NCI-H2171 (cell line): Measurements from ENCODE around the gene PIF1.
A peak's percentile ranks its signal among the peaks of the same experiment; 100 is the strongest.

Source experiments
- DNase-seq: peaks from one replicate; lab custom pipeline; 2025; lab: John Stamatoyannopoulos, UW

The PIF1 gene, protein sequence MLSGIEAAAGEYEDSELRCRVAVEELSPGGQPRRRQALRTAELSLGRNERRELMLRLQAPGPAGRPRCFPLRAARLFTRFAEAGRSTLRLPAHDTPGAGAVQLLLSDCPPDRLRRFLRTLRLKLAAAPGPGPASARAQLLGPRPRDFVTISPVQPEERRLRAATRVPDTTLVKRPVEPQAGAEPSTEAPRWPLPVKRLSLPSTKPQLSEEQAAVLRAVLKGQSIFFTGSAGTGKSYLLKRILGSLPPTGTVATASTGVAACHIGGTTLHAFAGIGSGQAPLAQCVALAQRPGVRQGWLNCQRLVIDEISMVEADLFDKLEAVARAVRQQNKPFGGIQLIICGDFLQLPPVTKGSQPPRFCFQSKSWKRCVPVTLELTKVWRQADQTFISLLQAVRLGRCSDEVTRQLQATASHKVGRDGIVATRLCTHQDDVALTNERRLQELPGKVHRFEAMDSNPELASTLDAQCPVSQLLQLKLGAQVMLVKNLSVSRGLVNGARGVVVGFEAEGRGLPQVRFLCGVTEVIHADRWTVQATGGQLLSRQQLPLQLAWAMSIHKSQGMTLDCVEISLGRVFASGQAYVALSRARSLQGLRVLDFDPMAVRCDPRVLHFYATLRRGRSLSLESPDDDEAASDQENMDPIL

DNA sequence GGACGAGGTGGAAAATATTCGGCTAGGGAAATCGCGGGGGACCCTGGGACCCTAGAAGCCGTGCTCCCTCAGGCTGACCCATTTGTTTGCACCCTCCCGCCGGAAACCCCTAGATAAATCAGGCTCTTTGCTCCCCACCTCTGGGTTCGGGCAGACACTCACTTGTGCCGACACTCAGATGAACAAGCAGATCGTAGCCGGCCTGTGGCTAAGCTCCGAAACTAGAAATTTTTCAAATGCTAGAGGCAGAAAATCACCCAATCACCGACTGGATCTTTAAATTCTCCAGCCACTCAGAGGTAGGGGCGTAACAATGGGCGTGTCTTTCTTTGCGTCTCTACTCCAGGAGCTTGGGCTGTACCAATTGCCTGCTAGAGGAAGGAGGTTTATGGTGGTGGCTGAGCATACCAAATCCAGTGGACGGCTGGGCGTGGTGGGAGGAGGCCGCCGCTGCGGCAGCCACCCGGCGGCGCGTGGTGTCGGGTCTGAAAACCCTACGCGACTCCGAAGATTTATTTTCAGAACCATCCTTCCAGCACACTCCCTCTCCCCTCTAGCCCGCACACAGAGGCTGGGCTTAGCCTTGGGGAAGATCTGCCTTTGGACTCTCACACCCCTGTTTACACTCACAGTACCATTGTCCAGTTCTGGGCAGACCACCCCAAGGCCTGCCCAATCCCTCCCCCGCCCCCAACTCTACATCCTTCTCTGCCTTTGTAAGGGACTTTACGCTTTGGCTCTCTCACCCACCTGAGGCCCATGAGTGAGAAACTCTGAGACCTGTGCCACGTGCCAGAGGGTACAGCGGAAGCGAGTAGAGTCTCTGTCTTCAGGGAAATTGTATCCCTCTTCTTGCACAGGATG lies at the start of gene PIF1:
Gene PIF1, minus strand, starts transcription at position 217 of the 864 bp plus-strand sequence. CDS start 1,312 bp downstream, outside the sequence.
- peak; percentile 96 for DNase-seq

DNA sequence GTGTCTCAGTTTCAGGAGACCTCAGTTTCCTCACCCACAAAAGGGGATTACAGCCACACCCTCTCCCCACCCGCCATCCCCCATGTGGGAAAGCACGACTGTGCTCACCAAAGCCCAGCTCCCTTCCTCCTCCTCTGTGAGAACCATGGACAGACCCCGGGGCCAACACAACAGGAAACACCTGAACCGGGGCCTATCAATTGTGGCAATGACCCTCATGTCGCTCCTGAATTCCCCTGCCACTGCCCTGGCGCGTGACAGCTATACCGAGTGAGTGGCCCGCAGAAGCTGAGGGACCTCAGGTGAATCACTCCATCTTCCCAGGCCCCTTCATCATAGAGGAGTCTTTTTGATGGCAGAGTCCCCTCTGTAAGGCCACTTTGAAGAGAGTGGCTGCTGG lies 44.9 kb upstream of the PIF1 start:
- DNase-seq: no peak

DNA sequence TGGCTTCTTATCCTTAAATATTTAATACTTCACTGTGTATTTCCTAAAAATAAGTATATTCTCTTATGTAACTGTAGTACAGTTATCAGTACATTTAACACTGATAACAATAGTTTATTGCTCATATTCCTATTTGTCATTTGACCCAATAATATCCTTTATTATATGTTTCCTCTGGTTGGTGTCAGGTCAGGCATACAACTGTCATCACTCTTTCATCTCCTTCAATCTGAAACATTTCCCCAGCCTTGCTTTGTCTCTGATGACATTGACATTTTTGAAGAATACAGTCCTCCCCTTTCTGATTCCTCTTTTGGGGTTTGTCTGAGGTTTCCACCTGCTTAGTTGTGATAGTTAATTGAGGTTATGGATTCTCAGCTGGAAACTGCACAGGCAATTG lies 44.1 kb upstream of the PIF1 start:
- DNase-seq: no peak

DNA sequence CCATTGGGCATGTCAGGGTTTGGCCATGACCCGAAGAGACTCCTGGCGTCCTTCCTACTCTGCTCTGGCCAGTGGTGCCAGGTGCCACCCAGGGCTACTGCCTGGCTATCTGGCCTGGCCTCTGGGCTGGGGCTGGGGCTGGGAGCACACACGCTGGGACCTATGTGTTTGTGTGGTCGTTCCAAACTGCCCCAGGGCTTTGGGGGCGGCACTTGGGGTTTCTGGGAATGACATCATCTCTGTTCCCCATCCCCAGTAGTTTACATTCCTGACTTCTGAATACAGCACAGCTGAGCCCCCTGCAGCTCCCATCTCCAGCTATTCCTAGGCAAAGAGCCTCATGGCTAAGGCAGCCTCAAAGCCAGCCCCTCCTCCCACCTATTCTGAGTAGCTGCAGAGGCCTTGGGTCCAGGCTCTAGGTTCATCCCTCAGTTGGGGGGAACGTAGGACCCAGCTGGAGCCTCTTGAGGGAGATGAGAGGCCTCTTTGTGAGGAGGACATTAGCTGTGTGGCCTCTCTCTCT lies 40.6 kb upstream of the PIF1 start:
- DNase-seq: no peak

DNA sequence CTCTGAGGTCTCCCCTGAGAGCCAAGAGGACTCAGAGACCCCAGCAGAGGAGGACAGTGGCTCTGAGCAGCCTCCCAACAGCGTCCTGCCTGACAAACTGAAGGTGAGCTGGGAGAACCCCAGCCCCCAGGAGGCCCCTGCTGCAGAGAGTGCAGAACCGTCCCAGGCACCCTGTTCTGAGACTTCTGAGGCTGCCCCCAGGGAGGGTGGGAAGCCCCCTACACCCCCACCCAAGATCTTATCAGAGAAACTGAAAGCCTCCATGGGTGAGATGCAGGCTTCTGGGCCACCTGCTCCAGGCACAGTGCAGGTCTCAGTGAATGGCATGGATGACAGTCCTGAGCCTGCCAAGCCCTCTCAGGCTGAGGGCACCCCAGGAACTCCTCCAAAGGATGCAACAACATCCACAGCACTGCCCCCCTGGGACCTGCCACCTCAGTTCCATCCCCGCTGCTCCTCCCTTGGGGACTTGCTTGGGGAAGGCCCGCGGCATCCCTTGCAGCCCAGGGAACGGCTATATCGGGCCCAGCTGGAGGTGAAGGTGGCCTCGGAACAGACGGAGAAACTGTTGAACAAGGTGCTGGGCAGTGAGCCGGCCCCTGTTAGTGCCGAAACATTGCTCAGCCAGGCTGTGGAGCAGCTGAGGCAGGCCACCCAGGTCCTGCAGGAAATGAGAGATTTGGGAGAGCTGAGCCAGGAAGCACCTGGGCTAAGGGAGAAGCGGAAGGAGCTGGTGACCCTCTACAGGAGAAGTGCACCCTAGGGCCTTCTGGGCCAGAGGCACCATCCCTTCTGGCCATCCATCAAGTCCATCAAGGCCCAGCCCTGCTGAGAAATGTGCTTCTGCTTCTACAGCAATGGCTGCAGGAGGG lies 39.9 kb upstream of the PIF1 start:
- DNase-seq: no peak

DNA sequence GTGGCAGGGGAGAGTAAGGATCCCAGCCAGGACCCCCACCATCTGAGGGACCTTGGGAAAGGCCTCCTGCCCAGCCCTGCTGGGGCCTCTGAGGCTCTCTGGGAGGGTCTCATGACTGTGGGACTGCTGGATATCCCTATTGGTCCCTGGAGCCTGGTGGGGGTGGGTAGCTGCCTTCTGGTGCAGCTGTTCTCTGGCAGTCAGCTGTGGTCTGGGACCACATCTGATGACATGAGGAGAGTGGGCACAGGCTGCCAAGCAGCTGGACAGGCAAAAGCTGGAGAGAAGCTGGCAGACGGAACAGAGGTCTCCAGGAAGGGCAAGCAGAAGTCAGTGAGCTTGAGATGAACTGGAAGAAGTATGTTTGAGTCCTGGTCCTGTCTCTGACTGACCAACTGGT lies 38.6 kb upstream of the PIF1 start:
- no peak for DNase-seq

DNA sequence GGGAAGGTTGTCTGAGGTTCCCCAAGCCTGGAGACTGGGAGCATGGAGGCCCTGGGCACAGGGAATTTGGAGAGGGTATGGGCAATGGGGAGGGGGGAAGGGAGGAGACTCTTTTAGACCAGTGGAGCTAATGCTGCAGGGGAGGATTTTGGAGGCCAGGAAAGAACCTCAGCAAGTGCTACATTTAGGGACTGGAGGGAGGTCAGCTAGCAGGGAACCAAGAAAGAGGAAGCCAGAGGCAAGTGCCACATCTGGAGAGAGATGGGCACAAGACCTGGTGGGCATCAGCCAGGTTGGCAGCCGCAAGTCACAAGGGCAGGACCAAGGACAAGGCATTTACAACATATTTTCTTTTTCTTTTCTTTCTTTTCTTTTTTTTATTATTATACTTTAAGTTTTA lies 37.0 kb upstream of the PIF1 start:
- DNase-seq: no peak

DNA sequence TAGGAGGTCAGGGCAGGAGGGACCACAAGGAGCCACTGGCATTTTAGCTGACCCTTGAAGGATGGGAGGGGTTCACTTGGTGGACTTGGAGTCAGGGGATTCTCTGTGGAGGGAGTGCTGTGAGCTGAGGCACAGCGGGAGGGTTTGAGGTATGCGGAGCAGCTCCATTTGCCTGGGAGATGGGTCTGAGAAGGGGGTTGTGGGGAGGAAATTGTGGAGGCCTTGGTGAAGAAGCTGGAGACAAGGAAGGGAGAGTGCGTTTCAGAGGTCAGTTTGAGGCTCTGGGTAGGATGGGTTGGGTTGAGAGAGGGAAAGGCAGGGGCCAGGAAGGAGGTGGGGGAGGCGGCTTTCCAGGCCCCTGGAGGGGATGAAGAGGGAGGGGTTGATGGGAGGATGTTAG lies 36.5 kb upstream of the PIF1 start:
- DNase-seq: no peak

DNA sequence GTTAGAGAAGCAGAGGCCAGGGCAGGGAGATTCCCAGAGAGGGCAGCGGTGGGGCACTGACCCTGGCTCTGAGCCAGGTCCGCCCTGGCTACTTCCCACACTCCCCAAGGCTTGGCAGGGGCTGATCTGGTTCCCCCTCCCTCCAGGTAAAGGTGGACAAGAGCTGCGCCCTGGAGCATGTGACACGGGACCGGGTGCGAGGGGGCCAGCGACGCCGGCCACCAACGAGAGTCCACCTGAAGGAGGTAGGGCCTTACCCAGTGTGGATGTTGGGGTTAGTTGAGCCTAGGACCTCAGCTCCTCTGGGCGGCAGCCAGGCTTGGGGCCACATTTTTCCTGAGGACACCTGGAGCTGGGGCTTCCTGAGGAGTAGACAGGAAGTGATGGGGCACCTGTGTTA lies 35.9 kb upstream of the PIF1 start:
- DNase-seq: no peak

DNA sequence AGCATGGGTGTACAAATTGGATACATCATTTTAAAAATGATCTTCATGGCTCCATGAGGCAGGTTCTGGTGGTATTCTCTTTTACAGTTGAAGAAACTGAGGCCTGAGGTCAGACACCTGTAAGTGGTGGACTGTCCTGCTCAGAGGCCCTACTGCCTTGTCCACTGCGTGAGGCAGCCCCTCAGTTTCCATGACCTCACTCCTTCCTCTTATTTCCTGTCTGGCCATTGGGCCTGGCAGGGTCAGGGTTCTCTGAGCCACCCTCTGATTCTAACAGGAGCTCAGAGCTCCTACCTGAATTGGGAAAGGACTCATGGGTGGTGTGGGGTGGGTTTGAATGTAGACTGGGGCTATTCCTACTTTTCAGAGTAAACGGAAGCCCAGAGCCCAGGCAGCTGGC lies 33.8 kb upstream of the PIF1 start:
- no peak for DNase-seq

DNA sequence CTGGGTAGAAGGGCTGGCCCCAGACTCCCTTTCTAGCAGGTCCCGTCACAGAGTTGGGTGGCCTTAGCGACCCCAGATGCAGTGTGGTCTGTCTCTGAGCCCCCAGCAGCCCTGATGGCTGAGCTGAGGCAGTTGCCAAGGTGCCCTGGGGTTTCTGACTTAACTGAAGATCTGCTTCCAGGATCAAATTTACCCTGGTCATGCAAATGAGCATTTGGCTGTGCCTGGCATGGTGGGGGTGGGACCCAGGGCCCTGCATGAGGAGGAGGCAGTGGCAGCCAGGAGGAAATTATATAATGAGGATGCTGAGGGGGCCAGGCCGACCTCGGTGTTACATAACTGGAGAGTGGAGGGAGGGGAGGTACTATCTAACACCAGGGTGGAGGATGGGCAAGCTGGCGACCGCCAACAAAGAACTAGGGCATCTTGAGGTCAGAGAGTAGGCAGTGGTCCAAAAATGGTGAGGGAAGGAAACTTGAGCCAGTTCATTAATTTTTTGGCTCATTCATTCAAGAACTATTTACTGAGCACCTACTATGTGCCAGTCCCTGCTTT lies 32.7 kb upstream of the PIF1 start:
- peak; percentile 39 for DNase-seq

DNA sequence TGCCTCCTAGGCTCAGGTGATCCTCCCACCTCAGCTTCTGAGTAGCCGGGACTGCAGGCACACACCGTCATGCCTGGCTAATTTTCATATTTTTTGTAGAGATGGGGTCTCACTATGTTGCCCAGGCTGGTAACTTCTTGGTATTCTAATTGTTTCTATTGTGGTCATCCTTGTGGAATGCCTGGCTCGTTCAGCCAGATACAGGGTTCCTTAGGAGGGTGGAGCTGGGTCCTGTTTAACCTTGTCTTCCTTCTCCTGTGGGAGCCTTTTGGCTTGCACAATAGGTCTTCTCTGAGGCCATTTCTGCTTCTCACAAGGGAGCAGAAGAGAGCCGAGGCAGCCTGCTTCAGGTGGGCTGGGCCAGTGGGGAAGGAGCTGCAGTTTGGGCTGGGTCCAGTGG lies 32.0 kb upstream of the PIF1 start:
- DNase-seq: no peak

DNA sequence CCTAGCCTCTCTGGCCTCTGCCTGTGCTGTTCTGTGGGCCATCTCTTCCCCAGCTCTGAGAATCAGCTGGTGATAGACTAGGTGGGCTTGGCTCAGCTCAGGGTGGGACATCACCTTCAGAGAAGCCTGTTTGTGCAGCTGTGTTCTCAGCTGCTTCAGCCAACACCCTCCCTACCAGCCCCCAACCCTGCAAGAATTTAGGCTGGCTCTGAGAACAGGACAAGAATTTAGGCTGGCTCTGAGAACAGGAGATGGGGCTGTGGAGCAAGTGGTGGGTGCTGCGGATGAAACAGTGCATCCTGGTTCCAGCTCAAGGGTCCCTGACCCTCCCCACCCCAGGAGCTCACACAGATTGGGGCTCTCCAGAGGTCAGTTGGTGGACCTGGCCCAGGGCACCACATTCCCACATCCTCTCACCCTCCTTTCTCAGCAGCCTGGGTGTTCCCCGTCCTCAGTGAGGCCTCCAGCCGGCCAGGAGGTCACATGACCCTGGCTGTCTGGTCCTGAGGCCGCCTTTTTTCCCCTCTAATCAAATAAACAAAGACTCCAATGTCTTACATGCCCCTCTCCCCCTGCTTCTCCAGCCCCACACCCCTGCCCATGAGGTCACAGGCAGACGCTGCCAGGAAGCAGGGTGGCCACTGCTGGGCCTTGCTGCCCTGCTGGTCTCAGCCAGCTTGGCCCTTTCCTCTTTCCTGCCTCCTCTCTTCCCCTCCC lies 31.1 kb upstream of the PIF1 start:
- no peak for DNase-seq

DNA sequence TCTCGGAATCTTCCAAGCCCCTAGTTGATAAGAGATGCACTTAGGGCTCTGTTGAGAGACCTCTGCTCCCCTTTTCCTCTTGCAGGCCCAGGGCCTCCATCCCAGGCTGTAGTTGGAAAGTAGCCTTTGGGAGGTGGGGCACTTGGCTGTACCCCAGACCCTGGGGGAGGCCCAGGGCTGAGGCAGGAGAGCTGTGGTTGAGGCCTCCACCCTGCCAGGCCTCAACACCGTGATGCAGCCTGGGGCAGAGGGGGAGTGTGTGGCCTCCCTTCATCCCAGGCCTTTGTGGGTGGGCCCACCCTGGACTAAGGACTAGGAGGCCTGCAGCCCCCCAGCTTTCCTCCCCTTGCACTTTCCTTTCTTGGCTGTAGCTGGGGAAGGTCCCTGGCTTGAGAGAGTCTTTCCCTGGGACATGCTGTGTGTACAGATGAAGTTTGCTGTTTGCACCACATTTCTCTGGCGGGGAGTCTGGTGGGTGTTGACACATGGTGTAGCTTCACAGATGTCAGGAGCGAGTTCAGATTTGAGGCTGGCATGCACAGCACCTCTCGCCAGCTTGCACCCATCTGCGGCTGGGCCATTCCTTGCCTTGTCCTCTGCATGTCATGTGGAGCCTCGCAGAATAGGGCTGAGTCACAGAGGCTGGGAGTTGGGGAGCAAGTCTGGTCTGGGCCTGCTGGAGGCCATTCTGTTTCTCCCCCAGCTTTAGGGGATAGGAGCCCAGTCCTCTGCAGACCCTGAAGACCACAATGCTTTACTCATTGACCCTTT lies 29.9 kb upstream of the PIF1 start:
- DNase-seq: peak; percentile 53

DNA sequence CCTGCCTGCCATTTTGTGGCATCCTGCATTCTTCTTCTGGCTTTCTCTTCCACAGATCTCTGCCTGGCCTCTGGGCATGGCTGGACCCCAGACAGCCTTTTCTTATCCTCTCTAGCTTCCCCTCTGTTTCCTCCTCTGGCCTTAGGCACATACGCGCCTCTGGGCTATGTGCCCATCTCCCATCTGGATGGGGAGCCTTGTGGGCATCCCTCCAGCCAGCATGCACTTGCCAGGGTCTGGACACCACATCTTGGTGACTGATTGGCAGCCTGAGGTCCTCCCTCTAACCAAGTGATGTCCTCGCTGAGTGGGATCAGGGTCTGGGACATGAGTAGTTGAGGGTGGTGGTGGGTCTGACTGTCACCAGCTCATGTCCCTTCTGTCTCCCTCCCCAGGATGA lies 29.1 kb upstream of the PIF1 start:
- DNase-seq: no peak

DNA sequence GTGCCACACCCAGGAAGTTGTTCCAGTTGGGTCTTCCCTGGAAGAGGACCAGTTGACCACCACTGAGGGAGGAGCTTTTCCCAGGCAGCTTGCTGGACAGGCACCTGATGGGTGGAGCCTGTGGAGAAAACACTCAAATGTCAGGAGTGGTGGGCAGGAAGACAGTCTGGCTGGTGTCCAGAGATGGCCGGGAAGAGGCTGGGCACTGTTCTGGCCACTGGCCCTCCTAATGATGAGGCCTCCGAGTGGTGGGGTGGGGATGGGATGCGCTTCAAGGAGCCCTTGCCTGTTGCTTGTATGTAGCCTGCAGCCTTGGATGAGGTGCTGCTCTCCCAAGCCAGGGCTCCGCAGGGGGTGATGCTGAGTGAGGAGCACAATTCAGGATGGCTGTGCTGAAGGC lies 28.6 kb upstream of the PIF1 start:
- DNase-seq: no peak

DNA sequence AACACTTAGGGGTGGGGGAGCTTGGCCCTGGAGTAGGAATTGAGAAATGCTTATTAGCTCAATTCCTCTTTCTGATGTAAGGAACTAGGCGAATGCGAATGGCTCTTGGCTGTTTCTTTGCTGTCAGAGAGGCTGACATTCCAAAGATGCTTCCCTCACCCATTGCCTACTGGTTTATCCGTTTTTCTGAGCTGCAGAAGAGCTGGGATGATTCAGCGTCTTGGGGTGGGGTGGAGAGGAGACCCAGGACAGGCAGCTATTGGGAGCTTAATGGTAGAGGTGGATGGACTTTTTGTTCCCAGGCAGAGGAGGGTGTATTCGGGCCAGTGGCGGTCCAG lies 26.0 kb upstream of the PIF1 start:
- no peak for DNase-seq

DNA sequence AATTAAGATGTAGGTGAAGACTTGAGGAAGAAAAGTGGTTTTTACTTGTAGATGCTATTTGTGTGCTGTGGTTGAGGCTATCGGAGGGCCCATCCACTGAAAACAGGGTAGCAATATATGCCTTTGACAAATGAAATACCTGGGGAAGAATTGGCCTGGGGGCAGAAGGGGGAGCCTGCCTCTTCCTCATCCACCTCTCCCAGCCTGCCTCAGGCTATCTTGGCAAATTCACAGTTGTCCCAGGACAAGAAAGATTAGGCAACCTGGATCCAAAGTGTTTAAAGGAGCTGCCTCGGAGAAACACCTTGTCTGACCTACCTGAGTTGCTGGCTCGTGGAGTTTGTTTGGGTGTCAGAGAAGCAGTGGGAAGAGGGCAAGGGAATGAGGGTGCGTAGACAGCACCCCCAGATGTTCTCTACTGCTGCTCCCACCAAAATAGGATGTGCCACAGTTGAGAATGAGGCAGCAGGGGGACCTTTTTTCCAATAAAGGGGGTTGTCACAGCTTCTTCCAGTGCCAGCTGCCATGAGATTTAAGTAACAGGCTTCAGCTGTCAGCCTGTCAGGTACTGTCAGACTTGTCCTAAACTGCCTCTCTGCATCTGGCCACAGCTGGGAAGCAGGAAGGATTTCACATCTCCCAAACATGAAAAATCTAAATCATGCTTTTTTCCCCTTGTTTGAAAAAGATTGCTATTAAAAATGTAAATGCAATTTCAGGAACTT lies 25.5 kb upstream of the PIF1 start:
- peak; percentile 5 for DNase-seq
